Activated naive CD4-positive, alpha-beta T cell treated with anti-CD3 and anti-CD28 coated beads, Interleukin-2, amount 10 ng/mL, durations not matched to agents 7 days and 5 days (primary cell): Measurements from ENCODE around the gene SLC19A1.

ENCODE experiments used
- CTCF ChIA-PET: fragments of 350-600 bp; sonication (Branson Sonifier 250); formaldehyde crosslinking; loops from one replicate; lab custom pipeline; 2021; ENCODE audit warnings: antibody characterized with exemption; lab: Charles Lee
- DNase-seq: peaks from one replicate; pipeline ENCODE4 v3.0.0-alpha.2; 2020
- H3K27ac Mint-ChIP-seq: one replicate; pipeline ENCODE4 v1.8.0; 2021; ENCODE audit warnings: mild to moderate bottlenecking, moderate library complexity, mixed read lengths
- H3K27me3 Mint-ChIP-seq: one replicate; pipeline ENCODE4 v1.8.0; 2021; ENCODE audit warnings: mild to moderate bottlenecking, mixed read lengths
- H3K36me3 Mint-ChIP-seq: one replicate; pipeline ENCODE4 v1.8.0; 2021; ENCODE audit warnings: mixed read lengths
- H3K4me1 Mint-ChIP-seq: one replicate; pipeline ENCODE4 v1.8.0; 2021; ENCODE audit warnings: mixed read lengths
- H3K4me3 Mint-ChIP-seq: one replicate; pipeline ENCODE4 v1.8.0; 2021; ENCODE audit warnings: mild to moderate bottlenecking, moderate library complexity, mixed read lengths
- H3K9me3 Mint-ChIP-seq: one replicate; pipeline ENCODE4 v1.8.0; 2021; ENCODE audit warnings: mixed read lengths

SLC19A1 gene

DNA sequence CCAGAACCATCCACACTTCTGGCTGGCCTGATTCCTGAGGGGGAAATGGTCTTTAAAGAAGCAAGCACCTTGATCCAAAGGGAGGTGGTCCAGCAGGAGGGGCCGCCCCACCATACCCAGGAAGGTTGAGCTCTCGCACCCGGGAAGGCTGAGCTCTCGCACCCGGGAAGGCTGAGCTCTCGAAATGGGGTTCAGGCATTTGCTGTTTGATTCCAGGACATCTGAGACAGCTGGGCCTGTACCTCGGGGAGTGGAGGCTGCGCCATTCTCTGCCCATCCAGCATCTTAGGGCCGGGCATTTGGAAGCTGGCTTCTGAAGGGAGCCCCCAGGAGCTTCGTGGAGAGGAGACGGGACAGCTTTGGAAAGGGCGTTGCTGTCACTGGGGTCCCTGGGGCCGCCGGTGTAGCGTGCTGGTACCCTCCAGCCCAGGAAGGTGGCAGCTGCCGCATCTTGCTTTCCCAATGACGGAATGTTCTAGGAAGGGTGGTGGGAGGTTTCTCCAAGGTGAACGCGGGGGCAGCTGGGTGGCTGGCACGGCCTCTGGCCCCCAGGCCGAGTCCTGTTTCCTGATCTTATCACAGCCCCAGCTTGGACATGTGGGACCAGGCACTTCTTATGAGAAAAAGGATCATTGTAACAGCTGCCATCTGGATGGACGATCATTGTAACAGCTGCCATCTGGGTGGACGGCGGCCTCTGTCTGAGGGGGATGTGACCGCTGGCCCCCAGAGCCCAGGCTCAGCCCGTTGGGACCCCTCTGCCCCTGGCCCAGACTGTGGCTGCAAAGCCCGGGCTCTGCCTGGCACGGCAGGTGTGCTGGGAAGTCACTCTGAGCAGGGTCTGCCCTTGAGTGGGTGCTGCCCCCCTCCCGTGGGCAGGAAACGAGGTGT lies 75.7 kb downstream of the SLC19A1 start:
- CTCF ChIA-PET: interaction anchor here (0.5 kb wide), 1 partner anchor 370 kb away, joined by 4 read pairs; no protein-coding TSS in a partner anchor
- Mint-ChIP-seq H3K4me3 (no peak overlapping the region), H3K4me1 (peaks cover 14% of the 10 kb centered on the region), H3K9me3 (no peaks in the 10 kb centered on the region), H3K27me3 (peaks cover 36% of the 10 kb centered on the region), H3K36me3 (no peaks in the 10 kb centered on the region), H3K27ac (no peak overlapping the region)
- DNase-seq: no peak

DNA sequence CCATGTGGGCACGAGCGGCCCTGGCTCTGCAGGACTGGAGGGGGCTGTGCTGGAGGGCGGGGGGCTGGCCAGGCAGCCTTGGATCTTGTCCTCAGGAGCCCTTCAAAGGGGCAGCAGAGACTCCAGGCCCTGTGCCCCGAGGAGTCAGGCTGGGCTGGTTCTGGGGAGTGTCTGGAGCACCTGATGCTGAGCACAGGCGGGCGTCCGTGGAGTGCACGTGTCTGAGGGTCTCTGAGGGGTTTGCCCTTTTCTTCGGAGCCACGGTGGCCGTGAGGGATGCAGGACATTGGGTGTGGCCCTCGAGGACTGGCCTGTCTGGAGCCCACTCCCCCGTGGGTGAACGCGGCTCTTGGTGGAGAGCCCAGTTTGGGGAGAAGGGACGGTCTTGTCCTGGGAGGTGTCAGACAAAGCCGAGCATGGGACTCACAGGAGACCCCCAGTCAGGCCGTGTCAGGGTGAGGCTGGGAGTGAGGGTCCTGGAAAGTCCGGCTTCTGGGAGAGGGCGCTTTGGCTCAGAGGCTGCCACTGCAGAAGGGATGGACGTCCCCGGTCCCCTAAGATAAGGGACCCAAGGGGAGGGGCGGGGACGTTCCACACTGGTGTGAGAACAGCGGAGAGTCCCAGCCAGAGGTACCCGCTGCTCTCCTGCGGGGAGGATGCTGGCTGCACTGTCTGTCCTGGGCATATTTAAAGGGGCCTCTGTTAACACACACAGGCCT lies 76.5 kb downstream of the SLC19A1 start:
- CTCF ChIA-PET: interaction anchor here (0.5 kb wide), 1 partner anchor 369 kb away, joined by 4 read pairs; no protein-coding TSS in a partner anchor

DNA sequence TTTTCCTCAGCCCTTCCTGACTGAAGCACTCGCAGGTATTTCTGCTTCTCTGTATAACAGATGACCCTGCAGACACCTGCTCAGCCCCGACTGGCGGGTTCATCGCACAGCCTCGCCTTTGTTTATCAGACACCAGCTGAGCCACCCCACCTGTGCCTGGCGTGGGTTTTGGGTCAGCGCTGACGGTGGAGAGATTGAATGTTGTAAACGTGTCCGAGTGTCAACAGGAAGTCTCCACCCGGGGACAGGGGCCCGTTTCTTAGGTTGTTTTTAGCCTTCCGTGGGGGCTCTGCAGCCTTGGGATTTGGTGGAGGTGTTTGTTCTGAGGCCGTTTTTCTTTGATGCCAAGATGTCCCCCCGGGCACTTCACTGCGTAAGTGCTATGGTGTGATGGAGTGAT lies 77.1 kb downstream of the SLC19A1 start:
- Mint-ChIP-seq H3K4me3 (no peak overlapping the region), H3K27me3 (peaks cover 36% of the 10 kb centered on the region), H3K4me1 (peaks cover 3% of the 10 kb centered on the region), H3K36me3 (no peaks in the 10 kb centered on the region), H3K27ac (no peak overlapping the region), H3K9me3 (no peaks in the 10 kb centered on the region)
- CTCF ChIA-PET: no interaction called here
- DNase-seq: no peak

More for the DNA sequence above, 76.5 kb downstream of the SLC19A1 start:
- no peak overlapping the region for H3K4me3 Mint-ChIP-seq
- no peak overlapping the region for H3K27ac Mint-ChIP-seq
- no peak for DNase-seq
- H3K9me3 Mint-ChIP-seq: no peaks in the 10 kb centered on the region
- no peaks in the 10 kb centered on the region for H3K36me3 Mint-ChIP-seq
- peaks cover 36% of the 10 kb centered on the region for H3K27me3 Mint-ChIP-seq
- peaks cover 6% of the 10 kb centered on the region for H3K4me1 Mint-ChIP-seq

DNA sequence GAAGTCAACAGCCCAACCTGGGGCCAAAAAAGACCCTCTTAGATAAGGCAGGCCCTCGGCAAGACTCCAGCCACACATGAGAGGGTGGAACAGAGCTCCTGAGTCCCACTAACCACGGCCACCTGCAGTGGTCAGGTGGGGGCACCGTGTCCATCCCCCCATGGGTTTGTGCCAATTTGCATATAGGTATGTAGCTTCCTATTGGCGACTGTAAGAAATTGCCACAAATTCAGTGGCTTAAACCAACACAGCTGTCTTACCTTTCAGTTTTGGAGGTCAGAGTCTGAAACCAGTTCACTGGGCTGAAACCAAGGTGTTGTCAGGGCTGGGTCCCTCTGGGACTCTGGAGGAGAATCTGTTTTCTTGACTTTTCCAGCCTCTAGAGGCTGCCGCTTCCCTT lies 77.9 kb downstream of the SLC19A1 start:
- Mint-ChIP-seq H3K9me3 (no peaks in the 10 kb centered on the region), H3K27me3 (peaks cover 36% of the 10 kb centered on the region), H3K4me3 (no peak overlapping the region), H3K4me1 (no peaks in the 10 kb centered on the region), H3K36me3 (no peaks in the 10 kb centered on the region), H3K27ac (no peak overlapping the region)
- no peak for DNase-seq
- CTCF ChIA-PET: interaction anchor here (1.0 kb wide), 1 partner anchor 326 kb away, joined by 3 read pairs; no protein-coding TSS in a partner anchor

DNA sequence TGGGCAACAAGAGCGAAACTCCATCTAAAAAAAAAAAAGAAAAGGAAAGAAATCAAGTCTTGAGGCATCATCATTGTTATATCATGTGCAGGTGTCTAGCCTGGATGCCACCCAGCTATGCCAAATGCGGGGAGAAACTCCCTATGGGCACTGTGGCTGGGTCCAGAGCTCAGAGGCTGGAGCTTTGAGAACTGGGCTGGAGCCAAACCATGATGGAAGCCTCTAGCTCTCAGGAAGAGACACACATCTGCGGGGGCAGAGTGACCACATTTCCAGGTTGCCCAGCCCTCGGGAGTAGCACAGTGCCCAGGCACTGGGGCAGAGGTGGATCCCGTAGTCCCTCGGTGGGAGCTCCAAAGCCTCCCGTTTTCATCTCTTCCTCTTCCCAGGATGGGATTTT lies 78.4 kb downstream of the SLC19A1 start:
- no peaks in the 10 kb centered on the region for H3K9me3 Mint-ChIP-seq
- no peak overlapping the region for H3K27ac Mint-ChIP-seq
- DNase-seq: no peak
- H3K4me1 Mint-ChIP-seq: no peaks in the 10 kb centered on the region
- no peaks in the 10 kb centered on the region for H3K36me3 Mint-ChIP-seq
- CTCF ChIA-PET: interaction anchor here (1.0 kb wide), 1 partner anchor 326 kb away, joined by 3 read pairs; no protein-coding TSS in a partner anchor
- no peak overlapping the region for H3K4me3 Mint-ChIP-seq
- peaks cover 36% of the 10 kb centered on the region for H3K27me3 Mint-ChIP-seq

DNA sequence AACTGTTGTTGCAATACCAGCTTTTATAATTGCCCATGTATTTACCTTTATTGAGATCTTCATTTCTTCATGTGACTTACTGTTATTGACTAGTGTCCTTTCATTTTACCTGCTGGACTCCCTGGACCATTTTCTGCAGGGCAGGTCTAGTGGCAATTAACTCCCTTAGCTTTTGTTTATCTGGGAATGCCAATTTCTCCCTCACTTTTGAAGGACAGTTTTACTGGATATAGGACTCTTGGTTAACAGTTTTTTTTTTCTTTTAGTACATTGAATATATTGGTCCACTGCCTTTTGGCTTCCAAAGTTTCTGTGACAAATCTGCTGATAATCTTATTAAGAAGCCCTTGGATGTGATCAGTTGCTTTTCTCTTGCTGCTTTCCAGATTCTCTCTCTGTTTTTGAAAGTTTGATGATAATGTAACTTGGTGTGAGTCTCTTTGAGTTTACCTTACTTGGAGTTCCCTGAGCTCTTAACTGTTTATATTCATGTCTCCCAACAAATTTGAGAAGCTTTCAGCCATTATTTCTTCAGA lies 80.4 kb downstream of the SLC19A1 start:
- Mint-ChIP-seq H3K4me3 (no peak overlapping the region), H3K27ac (no peak overlapping the region), H3K27me3 (peaks cover 36% of the 10 kb centered on the region), H3K36me3 (no peaks in the 10 kb centered on the region), H3K4me1 (no peaks in the 10 kb centered on the region), H3K9me3 (no peaks in the 10 kb centered on the region)
- DNase-seq: no peak
- CTCF ChIA-PET: interaction anchor here (0.9 kb wide), 1 partner anchor 17 kb away, joined by 6 read pairs; no protein-coding TSS in a partner anchor

DNA sequence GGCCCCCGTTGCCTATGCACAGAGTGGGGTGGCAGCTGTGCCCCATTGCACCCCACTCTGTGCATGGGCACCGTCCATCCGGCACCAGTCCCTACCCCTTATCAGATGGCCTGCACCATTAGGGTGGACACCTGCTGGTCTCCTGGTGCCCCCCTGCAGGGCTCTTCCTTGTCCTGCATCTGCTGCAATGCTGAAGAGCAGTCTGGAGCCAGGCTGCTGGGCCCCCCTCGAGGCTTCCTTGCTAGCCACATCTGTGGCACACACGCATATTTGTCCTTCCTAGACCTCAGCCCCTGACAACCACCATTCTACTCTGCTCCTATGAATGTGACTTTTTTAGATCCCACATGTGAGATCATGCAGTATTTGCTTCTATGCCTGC lies 80.9 kb downstream of the SLC19A1 start:
- no peaks in the 10 kb centered on the region for H3K36me3 Mint-ChIP-seq
- H3K27me3 Mint-ChIP-seq: peaks cover 36% of the 10 kb centered on the region
- no peak overlapping the region for H3K27ac Mint-ChIP-seq
- CTCF ChIA-PET: no interaction called here
- no peaks in the 10 kb centered on the region for H3K4me1 Mint-ChIP-seq
- no peaks in the 10 kb centered on the region for H3K9me3 Mint-ChIP-seq
- no peak for DNase-seq
- no peak overlapping the region for H3K4me3 Mint-ChIP-seq

DNA sequence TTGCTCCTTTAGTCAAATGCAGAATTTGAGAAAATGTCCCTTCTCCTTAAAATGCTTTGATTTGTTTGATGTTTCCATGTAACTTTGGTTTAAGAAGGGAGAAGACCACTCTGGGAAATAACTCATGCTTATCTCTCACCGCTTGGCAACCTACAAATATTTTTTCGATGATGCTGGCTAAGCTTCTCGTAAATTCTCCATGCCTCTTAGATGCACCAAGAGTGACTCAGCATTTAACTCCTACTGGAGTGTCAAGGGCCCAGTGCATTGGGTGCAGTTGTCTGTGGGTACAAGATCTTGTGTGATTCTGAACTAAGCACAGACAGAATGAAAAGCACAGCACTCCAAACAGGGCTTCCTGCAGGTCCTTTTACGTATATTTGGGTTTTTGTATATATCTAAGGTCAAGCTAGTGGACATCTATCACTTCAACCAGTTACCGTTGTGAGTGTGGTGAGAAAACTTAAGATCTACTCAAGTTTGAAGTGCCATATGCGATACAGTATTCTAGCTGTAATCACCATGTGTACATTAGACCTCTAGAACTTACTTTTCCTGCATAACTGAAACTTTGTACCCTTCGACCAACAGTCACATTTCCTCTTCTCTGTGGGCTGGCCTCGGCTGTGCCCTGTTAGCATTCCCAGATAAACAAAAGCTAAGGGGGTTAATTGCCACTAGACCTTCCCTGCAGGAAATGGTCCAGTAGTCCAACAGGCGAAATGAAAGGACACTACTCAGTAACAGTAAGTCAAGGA lies 81.5 kb downstream of the SLC19A1 start:
- H3K9me3 Mint-ChIP-seq: no peaks in the 10 kb centered on the region
- H3K27me3 Mint-ChIP-seq: peaks cover 36% of the 10 kb centered on the region
- no peak for DNase-seq
- H3K4me1 Mint-ChIP-seq: no peaks in the 10 kb centered on the region
- no peak overlapping the region for H3K27ac Mint-ChIP-seq
- CTCF ChIA-PET: no interaction called here
- H3K36me3 Mint-ChIP-seq: no peaks in the 10 kb centered on the region
- H3K4me3 Mint-ChIP-seq: no peak overlapping the region

DNA sequence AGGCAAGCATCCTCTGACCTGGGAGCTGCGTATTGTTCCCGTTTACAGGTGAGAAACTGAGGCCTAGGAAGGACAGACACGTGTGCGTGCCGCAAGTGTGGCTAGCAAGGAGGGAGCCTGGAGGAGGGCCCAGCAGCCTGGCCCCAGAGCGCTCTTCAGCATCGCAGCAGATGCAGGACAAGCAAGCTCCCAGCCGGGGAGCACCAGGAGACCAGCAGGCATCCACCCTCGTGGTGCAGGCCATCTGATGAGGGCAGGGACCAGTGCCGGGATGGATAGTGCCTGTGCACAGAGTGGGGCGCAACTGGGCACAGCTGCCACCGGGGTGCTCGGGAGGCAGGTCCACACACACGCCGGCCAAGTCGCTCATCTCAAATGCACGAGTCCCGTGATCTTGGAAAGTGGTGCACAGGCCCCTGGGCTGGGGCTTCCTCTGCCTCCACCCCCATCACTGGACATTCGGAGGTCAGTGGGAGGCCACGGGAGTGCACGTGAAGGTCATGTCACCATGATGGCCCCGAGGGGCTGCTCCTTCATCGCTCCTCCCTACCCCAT lies 82.2 kb downstream of the SLC19A1 start:
- Mint-ChIP-seq H3K27ac (no peak overlapping the region), H3K36me3 (no peaks in the 10 kb centered on the region), H3K27me3 (peaks cover 31% of the 10 kb centered on the region), H3K4me1 (no peaks in the 10 kb centered on the region), H3K4me3 (no peak overlapping the region), H3K9me3 (no peaks in the 10 kb centered on the region)
- CTCF ChIA-PET: no interaction called here
- no peak for DNase-seq

DNA sequence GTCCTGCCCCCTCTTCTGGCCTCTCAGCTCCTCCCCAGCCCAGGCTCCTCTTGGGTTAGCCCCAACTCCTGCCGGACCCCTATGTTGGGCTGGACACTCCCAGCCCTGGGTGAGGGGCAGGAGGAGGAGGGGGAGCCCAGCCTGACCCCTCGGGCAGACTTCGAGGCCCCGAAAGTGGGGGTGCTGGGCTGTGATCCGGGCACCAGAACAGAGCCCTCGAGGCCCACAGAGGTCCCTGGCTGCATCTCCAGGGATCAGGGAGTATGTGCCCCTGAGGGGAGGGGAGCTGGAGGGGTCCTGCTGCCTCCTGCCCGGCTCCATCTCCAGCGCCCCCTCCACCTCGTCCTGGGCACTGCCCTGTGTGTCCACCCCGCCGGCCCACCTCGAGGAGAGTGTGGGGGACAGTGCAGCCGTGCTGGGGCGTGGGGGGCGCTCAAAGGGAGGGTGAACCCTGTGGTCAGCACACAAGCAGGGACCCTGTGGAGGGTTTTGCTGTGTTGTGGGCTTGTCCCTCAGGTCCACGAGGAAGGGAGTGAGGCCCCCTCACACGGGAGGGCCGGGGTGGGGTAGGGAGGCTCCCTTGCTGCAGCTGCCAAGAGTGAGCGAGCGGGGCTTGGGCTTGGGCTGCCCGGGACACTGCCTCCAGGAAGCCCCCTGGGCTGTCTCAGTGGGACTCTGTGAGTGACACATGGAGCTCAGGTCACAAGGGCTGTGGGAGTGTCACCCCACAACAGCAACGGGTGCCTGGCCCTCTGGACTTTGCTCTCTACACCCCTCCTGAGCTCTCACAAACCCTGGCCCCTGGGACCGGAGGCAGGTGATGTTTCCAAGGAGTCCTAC lies 82.8 kb downstream of the SLC19A1 start:
- H3K27ac Mint-ChIP-seq: no peak overlapping the region
- H3K9me3 Mint-ChIP-seq: no peaks in the 10 kb centered on the region
- no peak overlapping the region for H3K4me3 Mint-ChIP-seq
- H3K27me3 Mint-ChIP-seq: peaks cover 24% of the 10 kb centered on the region
- CTCF ChIA-PET: no interaction called here
- no peaks in the 10 kb centered on the region for H3K36me3 Mint-ChIP-seq
- no peak for DNase-seq
- no peaks in the 10 kb centered on the region for H3K4me1 Mint-ChIP-seq

DNA sequence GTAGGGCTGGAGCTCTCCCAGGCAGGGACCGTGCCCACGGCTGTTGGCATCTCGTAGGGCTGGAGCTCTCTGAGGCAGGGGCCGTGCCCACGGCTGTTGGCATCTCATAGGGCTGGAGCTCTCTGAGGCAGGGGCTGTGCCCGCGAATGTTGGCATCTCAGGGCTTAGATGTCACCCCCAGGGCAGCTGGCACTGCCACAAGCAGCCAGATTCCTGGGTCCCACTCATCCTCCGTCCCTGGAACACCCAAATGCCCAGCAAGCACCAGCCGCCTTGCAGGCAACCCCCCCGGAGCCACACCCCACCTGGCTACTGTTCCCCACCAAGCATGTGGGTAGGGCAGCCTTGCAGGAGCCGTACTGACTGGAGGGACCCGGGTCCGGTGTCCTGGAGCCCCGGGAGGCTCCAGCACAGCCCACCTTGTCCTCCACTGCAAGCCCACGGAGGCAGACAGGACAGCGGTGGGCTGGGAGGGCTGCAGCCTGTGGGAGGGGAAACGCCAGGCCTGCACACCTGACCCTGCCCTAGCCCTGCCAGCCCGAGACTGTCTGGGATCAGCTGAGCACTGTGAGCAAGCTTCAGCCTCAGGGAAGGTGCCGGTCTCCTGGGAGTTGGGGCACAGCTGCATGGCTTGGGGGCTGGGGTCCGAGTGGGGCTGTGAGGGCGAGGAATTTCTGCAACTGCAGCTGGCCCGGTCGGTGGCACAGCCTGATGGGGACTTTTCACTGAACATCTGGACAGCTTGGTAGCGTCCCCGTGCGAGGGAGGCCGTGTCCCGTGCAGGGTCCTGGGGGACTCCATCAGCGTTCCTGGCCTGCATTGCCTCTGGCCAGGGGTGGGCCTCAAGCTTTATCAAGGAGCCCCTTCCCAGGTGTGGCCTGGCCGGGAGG lies 83.7 kb downstream of the SLC19A1 start:
- Mint-ChIP-seq H3K27ac (no peak overlapping the region), H3K4me1 (no peaks in the 10 kb centered on the region), H3K27me3 (peaks cover 15% of the 10 kb centered on the region), H3K4me3 (no peak overlapping the region), H3K9me3 (no peaks in the 10 kb centered on the region), H3K36me3 (no peaks in the 10 kb centered on the region)
- CTCF ChIA-PET: no interaction called here
- no peak for DNase-seq

DNA sequence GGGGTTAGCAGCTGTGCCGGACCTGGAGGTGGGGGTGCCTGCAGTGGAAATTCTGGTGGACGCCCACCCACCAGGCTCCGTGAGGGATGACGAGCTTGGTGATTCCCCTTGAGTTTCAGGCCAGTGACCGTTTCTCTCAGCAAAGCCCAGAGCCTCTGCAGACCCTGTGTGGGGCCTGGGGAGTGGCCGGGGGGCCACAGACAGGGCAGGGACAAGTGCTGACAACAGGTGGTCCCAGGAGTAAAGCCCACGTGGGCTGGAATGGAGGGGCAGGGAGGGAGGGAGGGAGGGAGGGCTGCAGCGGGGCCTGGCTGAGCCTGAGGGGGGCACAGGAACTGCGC lies 84.4 kb downstream of the SLC19A1 start:
- Mint-ChIP-seq H3K36me3 (no peaks in the 10 kb centered on the region), H3K27ac (no peak overlapping the region), H3K4me1 (no peaks in the 10 kb centered on the region), H3K4me3 (no peak overlapping the region), H3K9me3 (peaks cover 6% of the 10 kb centered on the region), H3K27me3 (peaks cover 8% of the 10 kb centered on the region)
- CTCF ChIA-PET: no interaction called here
- DNase-seq: no peak
